HG02763 (cell line): ENCODE results near the gene RIMKLB.
"Not testable (repeated sequence)": the region's sequence is repeated elsewhere in the genome, so short reads cannot be mapped to it uniquely, and the experiment has no call there.

Source experiments
- ATAC-seq: cut with Tn5 transposase; IDR thresholded peaks from one replicate; pipeline ENCODE4 v1.9.1; 2021; ENCODE audit warnings: mild to moderate bottlenecking, moderate library complexity; ENCODE audit not compliant: unreplicated experiment

The RIMKLB gene

GRCh38 chr12:8770499-8770898 lies 72.7 kb downstream of the RIMKLB start:
- ATAC-seq, result no peak

GRCh38 chr12:8771072-8771471 lies 73.3 kb downstream of the RIMKLB start:
- no peak for ATAC-seq

DNA sequence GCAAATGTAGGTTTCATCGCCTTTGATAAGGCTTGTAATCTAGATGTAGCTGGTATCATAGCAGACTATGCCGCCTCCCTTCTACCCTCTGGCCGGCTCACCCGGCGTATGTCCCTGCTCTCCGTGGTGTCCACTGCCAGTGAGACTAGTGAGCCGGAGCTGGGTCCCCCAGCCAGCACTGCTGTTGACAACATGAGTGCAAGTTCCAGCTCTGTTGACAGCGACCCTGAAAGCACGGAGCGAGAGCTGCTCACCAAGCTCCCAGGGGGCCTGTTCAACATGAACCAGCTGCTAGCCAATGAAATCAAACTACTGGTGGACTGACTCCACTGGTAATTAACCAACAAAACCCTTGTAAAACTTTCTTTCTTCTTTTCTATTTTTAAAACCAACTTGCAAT lies 75.7 kb downstream of the RIMKLB start:
- ATAC-seq, result no peak

DNA sequence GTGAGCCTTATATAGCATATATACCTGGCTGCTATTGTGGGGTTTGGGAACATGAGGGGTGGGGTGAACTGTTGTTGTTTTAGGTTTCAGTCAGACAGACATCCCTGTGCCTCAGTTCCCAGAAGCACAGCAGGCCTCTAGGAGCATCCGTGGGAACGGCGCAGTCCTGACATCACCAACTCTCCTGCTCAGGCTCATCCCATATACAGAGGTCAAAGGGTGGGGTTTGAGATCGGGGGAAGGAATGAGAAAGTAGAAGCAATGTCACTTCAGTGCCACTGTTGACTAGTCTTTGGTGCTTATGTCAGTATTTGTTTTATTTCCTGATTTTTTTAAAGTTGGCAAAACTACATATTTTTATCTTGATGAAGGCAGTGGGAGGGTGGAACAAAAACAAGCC lies 81.5 kb downstream of the RIMKLB start:
- ATAC-seq, result no peak

DNA sequence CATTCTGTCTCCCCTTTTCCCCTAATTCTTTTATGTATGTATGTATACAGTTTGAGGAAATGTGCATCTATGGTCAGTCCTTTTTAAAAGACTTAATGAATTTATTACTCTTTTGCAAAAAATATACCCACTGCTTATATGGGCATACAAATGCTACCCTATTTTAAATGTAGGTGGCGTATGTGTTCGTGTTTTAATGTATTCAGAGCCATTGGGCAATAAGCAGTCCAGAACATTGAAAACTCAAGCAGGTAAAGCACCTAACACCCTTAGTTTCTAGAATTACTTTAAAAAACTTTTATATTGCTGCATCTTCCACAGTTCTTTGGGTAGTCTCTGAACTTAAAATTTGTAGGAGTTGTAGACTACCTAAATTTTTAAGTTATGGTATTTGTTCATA lies 82.1 kb downstream of the RIMKLB start:
- no peak for ATAC-seq

- no peak for ATAC-seq
Observed at GRCh38 chr12:8780389-8780788, 82.6 kb downstream of the RIMKLB start.

DNA sequence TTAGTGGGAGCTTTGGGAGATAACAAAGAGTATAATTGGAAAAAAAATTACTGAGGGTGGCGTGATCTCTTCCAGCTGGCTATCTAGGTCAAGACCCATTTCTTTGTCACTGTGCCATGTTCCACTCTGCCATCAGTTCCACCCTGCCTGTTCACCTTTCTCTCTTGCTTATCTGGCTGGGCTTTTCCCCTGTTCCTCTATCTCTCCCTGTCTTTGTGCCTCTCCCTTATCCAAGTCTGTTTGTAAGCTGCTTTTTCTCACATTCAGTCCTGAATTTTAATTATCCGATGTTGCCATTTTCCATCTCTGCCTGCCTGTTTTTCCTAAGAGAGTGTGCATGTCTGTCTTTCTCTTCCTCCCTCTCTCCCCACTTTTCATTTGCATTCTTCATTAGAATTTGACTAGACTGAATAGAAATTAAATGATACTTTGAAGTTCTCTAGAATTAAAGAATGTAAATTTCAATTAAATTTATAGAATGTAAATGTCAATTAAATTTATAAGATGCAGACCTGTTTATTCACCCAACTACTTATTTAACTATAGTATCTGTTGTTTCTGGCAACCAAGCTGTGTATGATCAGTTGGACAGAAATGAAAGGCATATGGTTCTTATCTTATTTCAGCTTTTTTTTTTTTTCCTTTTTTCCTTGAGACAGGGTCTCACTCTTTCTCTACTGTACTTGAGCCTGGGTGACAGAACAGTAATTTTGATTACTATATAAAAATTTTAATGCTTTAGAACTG lies 83.8 kb downstream of the RIMKLB start:
- no peak for ATAC-seq

DNA sequence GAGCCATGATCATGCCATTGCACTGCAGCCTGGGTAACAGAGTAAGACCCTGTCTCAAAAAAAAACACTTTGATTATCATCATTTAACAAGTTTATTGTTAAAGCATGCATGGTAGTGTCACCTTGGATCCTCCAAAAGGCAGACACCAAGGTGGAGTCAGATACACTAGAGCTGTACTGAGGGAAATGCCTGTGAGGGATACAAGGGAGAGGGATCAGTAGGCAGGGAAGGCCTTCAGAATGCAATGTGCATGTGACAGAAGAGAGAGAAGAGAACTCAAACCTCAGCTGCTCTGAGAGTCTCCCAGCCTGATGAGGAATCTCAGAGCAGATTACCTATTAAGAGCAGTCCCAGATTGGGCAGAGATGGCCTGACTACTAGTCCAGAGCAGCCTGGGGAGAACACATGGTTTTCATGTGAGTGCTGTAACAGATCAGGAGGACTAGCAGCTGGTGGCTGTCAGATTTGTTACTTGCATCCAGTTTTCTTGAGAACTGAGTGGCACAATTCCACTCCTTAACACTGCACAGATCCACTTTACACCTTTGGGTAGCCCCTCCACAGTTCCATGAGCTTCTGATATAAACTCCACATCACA lies 86.6 kb downstream of the RIMKLB start:
- no peak for ATAC-seq

- ATAC-seq, result no peak
Observed at GRCh38 chr12:8785499-8785898, 87.7 kb downstream of the RIMKLB start.

DNA sequence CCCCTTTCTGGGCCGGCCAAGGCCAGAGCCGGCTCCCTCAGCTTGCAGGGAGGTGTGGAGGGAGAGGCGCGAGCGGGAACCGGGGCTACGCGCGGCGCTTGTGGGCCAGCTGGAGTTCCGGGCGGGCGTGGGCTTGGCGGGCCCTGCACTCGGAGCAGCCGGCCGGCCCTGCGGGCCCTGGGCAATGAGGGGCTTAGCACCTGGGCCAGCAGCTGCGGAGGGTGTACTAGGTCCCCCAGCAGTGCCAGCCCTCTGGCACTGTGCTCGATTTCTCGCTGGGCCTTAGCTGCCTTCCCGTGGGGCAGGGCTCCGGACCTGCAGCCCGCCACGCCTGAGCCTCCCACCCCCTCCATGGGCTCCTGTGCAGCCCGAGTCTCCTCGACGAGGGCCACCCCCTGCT lies 89.4 kb downstream of the RIMKLB start:
- ATAC-seq, result not testable (repeated sequence)

- not testable (repeated sequence) for ATAC-seq
Observed at GRCh38 chr12:8788706-8789105, 90.9 kb downstream of the RIMKLB start.

DNA sequence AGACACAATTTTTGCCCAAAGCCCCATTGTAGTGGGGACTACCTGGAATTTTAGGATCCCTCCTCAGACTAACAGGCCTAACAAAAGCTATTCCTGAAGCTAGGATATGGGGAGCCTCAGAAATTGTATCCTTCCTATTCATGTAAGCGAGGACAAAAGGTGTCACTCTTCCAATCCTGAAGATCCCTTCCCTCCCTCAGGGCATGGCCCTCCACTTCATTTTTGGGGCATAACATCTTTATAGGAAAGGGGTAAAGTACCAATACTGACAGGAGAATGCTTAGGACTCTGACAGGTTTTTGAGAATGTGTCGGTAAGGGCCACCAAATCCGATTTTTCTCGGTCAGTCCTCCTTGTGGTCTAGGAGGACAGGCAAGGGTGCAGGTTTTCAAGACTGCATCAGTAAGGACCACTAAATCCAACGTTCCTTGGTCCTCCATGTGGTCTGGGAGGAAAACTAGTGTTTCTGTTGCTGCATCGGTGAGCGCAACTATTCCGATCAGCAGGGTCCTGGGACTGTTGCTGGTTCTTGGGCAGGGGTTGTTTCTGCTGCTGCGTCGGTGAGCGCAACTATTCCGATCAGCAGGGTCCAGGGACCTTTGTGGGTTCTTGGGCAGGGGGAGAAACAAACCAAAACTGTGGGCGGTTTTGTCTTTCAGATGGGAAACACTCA lies 91.7 kb downstream of the RIMKLB start:
- not testable (repeated sequence) for ATAC-seq

GRCh38 chr12:8793226-8793625 lies 95.4 kb downstream of the RIMKLB start:
- ATAC-seq, result not testable (repeated sequence)

DNA sequence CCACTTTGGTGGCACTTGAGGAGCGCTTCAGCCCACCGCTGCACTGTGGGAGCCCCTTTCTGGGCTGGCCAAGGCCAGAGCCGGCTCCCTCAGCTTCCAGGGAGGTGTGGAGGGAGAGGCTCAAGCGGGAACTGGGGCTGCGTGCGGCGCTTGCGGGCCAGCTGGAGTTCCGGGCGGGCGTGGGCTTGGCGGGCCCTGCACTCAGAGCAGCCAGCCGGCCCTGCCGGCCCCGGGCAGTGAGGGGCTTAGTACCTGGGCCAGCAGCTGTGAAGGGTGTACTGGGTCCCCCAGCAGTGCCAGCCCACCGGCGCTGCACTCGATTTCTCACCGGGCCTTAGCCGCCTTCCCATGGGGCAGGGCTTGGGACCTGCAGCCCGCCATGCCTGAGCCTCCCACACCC lies 96.8 kb downstream of the RIMKLB start:
- ATAC-seq, result not testable (repeated sequence)

DNA sequence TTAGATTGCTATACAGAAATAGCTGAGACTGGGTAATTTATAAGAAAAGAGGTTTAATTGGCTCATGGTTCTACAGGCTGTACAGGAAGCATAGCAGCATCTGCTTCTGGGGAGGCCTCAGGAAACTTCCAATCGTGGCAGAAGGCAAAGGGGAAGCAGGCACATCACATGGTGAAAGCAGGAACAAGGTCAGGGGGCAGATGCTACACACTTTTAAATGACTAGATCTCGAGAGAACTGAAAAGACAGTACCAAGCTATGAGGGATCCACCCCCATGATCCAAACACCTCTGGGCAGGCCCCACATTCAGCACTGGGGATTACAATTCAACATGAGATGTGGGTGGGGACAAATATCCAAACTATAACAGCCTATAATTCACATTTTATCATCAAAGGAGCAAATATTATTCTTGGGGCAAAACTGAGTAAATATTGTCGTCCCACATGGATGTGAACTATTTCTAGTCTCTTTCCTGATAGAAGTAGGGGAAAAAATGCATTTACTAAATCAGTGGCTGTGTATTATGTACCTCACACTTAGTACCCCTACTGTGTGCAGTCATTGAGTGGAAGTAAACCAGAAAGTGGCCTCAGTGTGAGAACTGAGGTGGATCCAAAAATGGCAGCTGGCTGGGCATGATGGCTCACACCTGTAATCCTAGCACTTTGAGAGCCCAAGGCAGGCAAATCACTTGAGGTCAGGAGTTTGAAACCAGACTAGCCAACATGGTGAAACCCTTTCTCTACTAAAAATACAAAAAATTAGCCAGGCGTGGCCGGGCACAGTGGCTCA lies 99.2 kb downstream of the RIMKLB start:
- no peak for ATAC-seq

DNA sequence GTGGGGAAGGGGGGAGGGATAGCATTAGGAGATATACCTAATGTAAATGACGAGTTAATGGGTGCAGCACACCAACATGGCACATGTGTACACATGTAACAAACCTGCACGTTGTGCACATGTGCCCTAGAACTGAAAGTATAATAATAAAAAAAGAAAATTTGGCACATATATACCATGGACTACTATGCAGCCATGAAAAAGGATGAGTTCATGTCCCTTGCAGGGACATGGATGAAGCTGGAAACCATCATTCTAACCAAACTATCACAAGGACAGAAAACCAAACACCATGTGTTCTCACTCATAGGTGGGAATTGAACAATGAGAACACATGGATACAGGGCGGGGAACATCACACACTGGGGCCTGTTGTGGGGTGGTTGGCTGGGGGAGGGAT lies 103.4 kb downstream of the RIMKLB start:
- not testable (repeated sequence) for ATAC-seq

GRCh38 chr12:8804833-8805232 lies 107.0 kb downstream of the RIMKLB start:
- ATAC-seq, result not testable (repeated sequence)

- not testable (repeated sequence) for ATAC-seq
Observed at GRCh38 chr12:8805487-8805886, 107.7 kb downstream of the RIMKLB start.

GRCh38 chr12:8807084-8807483 lies 109.3 kb downstream of the RIMKLB start:
- ATAC-seq, result not testable (repeated sequence)

GRCh38 chr12:8810112-8810511 lies 112.3 kb downstream of the RIMKLB start:
- ATAC-seq, result not testable (repeated sequence)
